ENCODE data around the gene UGT2B10.
A peak's percentile ranks its signal among the peaks of the same experiment; 100 is the strongest.

The UGT2B10 gene

GRCh38 chr4:68871809-68872642, 56.2 kb downstream of the UGT2B10 start:
- Histone ChIP-seq H3K9me3 (ENCODE audit: control insufficient read depth, insufficient read depth, low read length) (no peaks in the 10 kb centered on the region; the same call in 1 of the 2 replicates), H3K4me3 (ENCODE audit: low read depth, low read length) (no peak overlapping the region), H3K36me3 (ENCODE audit: control insufficient read depth, insufficient read depth, low read length) (no peaks in the 10 kb centered on the region), H3K4me1 (ENCODE audit: control insufficient read depth, insufficient read depth, low read length) (no peaks in the 10 kb centered on the region), H3K27ac (ENCODE audit: low read depth, low read length) (peak overlapping the region; percentile 40), H3K27me3 (ENCODE audit: control insufficient read depth, insufficient read depth, low read length) (no peaks in the 10 kb centered on the region), H3K9ac (ENCODE audit: low read depth, low read length) (no peak overlapping the region)

- H3K27me3 ChIP-seq (ENCODE audit: control insufficient read depth, insufficient read depth, low read length): no peaks in the 10 kb centered on the region
- no peak overlapping the region for H3K9ac ChIP-seq (ENCODE audit: low read depth, low read length)
- peak overlapping the region; percentile 40 for H3K27ac ChIP-seq (ENCODE audit: low read depth, low read length)
- no peaks in the 10 kb centered on the region; the same call in 1 of the 2 replicates for H3K9me3 ChIP-seq (ENCODE audit: control insufficient read depth, insufficient read depth, low read length)
- H3K4me3 ChIP-seq (ENCODE audit: low read depth, low read length): no peak overlapping the region
- no peaks in the 10 kb centered on the region for H3K4me1 ChIP-seq (ENCODE audit: control insufficient read depth, insufficient read depth, low read length)
- H3K36me3 ChIP-seq (ENCODE audit: control insufficient read depth, insufficient read depth, low read length): no peaks in the 10 kb centered on the region
Measured at GRCh38 chr4:68872643-68873502, 57.1 kb downstream of the UGT2B10 start.

GRCh38 chr4:68874507-68874906, 58.7 kb downstream of the UGT2B10 start:
- Histone ChIP-seq H3K36me3 (ENCODE audit: control insufficient read depth, insufficient read depth, low read length) (no peaks in the 10 kb centered on the region), H3K9me3 (ENCODE audit: control insufficient read depth, insufficient read depth, low read length) (no peaks in the 10 kb centered on the region; the same call in 1 of the 2 replicates), H3K27ac (ENCODE audit: low read depth, low read length) (no peak overlapping the region), H3K4me1 (ENCODE audit: control insufficient read depth, insufficient read depth, low read length) (no peaks in the 10 kb centered on the region), H3K27me3 (ENCODE audit: control insufficient read depth, insufficient read depth, low read length) (no peaks in the 10 kb centered on the region), H3K9ac (ENCODE audit: low read depth, low read length) (no peak overlapping the region), H3K4me3 (ENCODE audit: low read depth, low read length) (no peak overlapping the region)

GRCh38 chr4:68877555-68877954, 61.8 kb downstream of the UGT2B10 start:
- Histone ChIP-seq H3K4me1 (ENCODE audit: control insufficient read depth, insufficient read depth, low read length) (no peaks in the 10 kb centered on the region), H3K9ac (ENCODE audit: low read depth, low read length) (no peak overlapping the region), H3K27ac (ENCODE audit: low read depth, low read length) (no peak overlapping the region), H3K27me3 (ENCODE audit: control insufficient read depth, insufficient read depth, low read length) (no peaks in the 10 kb centered on the region), H3K9me3 (ENCODE audit: control insufficient read depth, insufficient read depth, low read length) (no peaks in the 10 kb centered on the region; the same call in 1 of the 2 replicates), H3K36me3 (ENCODE audit: control insufficient read depth, insufficient read depth, low read length) (no peaks in the 10 kb centered on the region), H3K4me3 (ENCODE audit: low read depth, low read length) (no peak overlapping the region)

- Histone ChIP-seq H3K9me3 (ENCODE audit: control insufficient read depth, insufficient read depth, low read length) (no peaks in the 10 kb centered on the region; the same call in 1 of the 2 replicates), H3K4me1 (ENCODE audit: control insufficient read depth, insufficient read depth, low read length) (no peaks in the 10 kb centered on the region), H3K27me3 (ENCODE audit: control insufficient read depth, insufficient read depth, low read length) (no peaks in the 10 kb centered on the region), H3K27ac (ENCODE audit: low read depth, low read length) (no peak overlapping the region), H3K9ac (ENCODE audit: low read depth, low read length) (no peak overlapping the region), H3K36me3 (ENCODE audit: control insufficient read depth, insufficient read depth, low read length) (no peaks in the 10 kb centered on the region), H3K4me3 (ENCODE audit: low read depth, low read length) (no peak overlapping the region)
Measured at GRCh38 chr4:68878048-68878447, 62.3 kb downstream of the UGT2B10 start.
